HG03521 (cell line): ENCODE measurements around the gene SCUBE1.
A peak's percentile ranks its signal among the peaks of the same experiment; 100 is the strongest.

Experiments
- ATAC-seq: cut with Tn5 transposase; IDR thresholded peaks from one replicate; pipeline ENCODE4 v1.9.1; 2021; ENCODE audit warnings: mild to moderate bottlenecking, moderate library complexity; ENCODE audit not compliant: unreplicated experiment

Gene SCUBE1

DNA sequence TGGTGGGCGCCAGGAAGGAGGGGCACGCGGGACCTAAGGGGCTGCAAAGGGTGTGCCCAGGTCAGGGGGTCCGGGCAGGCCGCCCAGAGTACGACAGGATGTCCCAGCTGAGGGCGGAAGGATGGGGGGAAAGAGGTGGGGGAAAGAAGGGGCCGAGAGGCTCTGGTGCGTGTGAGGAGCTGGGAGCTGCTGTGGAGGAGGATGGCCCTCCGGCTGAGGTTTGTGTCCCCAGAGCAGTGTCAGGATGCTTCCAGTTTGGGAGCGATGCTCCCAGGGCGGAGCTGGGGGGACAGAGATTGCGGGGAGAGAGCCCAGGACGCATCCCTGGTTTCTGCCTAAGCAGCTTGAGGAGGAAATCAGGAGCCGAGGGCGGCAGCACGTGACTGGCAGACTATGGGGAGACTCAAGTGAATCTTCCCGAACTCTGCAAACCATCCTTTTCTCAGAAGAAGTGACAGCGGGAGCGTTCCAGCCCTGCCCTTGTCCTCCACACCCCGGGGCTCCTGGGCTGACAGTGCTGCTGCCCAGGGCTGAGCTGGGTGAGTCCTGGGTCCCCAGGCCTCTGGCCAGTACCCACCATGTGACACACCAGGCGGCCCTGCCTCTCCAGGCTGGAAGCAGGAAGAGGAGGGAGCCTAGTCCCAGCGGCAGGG, 136.5 kb downstream of the SCUBE1 start:
- no peak for ATAC-seq

DNA sequence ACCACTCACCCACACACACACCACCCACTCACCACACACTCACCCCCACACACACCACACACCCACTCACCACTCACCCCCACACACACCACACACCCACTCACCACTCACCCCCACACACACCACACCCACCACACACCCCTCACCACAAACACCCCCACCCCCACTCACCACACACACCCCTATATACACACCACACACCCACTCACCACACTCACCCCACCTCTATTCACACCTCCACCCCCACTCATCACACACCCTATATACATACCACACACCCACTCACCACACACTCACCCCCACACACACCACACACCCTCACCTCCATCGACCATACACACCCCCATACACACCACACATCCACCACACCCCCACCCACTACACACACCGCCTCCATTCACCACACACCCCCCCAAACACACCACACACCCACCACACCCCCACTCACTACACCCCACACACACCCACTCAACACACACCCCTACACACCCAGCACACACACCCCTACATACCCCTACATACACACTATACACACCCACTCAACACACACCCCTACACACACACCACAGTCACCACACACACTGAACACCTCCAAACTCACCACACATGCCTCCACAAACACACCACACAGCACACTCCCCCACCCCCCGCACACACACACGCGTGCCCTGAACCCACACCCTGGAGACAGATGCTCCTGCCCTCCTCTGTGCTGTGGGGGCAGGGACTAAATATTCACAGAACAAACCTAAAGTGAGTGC, 137.2 kb downstream of the SCUBE1 start:
- no peak for ATAC-seq

DNA sequence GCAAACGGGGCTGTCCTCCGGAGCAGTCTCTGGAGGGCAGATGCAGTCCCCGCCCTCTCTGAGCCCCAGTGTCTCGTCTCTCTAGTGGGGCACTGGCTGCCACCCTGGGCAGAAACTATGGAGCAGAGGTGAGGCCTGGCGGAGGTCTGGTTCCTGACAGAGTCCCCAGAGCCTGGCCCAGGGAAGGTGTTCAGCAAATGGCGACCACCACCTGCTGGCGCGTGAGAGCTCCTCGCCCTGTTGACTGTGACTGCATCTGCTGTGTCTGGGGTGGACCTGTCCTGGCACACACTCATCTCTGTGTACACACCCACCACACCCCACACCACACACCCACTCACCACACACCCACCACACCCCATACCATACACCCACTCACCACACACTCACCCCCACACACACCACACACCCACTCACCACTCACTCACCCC, 137.9 kb downstream of the SCUBE1 start:
- no peak for ATAC-seq

DNA sequence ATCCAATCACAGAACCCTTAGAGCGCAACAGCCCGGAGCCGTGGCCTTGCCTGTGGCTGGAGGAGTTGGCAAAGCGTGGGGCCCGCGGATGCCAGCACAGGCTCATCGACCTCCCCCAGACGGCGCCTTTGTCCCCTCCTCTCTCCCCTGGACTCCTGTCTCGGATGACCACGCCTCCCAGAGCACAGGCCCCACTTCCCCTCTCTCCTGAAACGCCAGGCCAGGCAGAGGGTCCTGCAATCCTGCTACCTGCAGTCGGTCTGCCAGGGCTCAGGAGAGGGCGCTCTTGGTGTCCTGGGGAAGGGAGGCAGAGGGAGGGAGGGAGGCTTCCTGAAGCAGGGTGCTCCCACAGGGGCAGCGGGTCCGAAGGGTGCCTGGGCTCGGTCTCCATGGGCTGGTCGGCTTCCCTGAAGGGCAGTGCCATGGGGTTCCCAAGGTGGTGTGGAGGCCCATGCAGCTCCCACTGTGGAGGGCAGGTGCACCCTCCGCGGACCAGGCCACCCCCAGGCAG, 139.6 kb downstream of the SCUBE1 start:
- no peak for ATAC-seq

DNA sequence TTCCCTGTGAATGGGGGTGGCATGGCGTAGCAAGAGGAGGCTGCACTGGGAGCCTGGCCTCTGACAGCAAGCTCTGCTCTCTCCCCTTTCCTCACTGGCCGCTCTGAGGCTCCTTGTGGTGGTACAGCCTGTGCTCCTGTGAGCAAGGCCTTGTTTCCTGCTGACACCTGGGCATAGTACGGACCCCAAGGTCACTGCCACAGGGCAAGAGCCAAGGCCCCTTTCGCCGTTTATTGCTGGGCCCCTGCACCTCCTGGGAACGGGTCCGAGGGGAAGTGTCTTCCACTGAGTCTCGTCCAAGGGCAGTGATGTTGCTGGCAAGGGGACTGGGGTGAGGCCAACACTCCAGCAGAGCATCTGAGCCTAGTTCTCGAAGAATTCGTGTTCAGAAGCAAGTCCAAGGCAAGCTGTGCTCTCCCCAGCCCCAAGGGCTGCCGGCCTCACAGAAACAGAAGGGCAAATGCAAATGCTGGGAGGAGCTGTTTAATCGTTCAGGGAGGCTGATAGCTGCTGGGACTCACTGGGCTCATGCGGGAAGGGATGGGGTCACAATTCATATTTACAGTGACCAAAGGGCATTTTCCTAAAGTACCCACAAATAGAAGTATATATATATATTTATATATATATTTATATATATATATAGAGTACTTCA, 140.3 kb downstream of the SCUBE1 start:
- ATAC-seq, result no peak

DNA sequence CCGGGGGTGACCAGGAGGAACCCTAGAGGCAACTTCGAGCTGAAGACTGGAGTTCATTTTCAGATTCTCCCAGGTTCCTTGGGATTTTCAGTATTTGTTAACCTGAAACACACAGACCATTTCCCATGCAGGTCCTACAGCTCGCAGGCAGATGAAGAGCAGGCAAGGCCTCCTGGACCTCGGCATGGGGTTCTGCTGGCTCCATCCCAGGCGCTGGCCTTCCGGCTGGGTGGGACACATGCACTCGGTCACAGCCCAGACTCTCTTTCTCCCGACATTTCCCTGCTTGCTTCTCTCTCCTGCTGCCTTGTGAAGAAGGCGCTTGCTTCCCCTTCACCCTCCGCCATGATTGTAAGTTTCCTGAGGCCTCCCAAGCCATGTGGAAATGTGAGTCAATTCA, 140.8 kb downstream of the SCUBE1 start:
- ATAC-seq, result no peak

DNA sequence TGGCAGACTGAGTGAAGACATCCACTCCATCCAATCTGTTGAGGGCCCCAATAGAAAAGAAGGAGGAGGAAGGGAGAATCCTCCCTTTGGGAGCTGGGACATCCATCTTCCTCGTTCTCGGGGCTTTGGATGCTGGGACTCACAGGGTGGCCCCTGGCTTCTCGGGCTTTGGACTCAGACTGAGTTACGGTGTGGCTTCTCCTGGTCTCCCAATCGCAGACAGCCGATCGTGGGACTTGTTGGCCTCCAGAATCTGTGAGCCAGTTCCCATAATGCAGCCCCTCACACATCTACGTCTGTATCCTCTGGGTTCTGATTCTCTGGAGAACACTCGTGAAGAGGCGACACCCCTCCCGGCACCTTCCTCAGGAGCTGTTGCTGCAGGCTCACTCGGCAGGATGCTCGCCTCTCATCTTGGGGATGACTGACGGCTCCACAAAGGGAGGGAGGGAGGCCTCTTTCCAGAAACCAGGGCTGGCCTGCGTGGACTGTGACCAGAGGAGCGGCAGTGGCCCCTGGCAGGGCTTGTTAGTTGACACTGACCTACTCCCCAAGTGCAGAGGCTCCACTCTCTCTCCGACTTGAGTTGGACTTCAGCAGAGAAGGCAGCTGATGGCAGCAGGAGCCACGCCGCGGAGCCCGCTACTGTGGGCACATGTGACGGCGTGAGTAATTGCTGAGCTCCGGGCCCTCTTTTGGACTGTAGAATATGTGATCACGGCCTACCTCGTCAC, 141.5 kb downstream of the SCUBE1 start:
- no peak for ATAC-seq

DNA sequence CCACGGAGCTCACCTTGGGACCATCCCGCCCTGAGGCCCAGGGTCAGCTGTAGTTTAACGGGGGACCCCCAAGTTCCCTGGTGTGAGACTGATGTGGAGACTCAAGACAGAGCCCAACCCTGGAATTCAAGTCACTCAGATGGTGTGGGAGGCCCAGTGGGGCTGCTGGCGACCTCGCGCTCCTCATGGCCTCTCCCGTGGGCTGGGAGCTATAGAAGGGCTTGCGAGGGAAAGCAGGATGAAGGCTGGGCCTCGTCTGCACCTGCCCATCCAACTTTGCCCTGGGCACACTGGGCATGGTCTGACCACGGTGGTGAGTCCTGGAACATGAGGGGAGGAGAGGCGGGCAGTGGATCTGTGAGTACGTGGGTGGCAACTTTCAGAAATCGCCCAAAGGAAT, 142.6 kb downstream of the SCUBE1 start:
- ATAC-seq, result no peak

DNA sequence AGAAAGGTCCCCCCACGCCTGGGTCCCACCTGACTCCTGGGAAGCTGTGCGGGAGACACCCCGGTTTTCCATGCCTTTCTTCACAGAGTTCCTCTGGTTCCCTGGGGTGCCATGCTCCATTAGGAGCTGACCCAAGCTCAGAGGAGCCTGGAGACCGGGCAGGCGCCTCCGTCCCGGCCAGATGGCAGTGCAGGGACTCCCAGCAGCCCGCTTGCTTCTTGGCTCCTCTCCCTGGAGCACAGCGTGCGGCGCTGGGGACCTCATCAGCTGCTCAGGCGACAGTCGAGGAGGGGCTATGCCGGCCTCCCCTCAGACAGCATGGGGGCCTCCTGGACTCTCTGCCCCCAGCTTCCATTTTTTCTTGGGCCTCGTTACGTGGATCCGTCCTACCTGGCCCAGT, 143.1 kb downstream of the SCUBE1 start:
- ATAC-seq, result no peak

DNA sequence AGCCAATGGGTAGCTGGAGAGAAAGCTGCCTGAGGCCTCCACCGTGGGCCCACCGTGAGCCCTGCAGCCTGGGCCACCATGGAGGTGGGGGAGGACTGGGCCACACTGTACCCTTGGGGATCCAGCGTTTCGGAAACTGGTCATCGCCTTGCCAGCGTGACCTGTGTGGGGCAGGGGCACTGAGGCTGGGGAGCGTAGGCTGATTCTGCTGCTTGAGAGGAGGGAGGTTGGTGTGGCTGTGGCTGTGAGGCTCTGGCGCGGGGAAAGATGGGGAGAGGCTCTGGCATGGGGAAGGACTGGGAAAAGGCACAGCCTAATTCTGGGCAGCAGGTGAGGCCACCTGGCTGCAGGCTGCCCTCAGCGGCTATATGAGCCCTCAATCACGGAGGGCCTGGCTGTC, 143.6 kb downstream of the SCUBE1 start:
- no peak for ATAC-seq

DNA sequence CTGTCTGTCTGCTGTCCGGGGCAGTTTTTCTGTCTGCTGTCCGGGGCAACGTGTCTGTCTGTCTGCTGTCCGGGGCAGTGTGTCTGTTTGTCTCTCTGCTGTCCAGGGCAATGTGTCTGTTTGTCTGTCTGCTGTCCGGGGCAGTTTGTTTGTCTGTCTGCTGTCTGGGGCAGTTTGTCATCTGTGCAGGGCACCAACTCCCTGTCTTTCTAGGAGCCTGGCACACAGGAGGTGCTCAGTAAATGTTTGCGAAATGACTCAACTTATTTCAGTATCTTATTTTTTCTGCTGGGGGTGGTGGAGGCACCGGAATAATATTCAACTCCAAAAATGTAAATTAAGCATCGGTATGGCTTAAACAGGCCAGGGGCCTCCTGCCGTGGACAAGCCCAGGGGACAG, 144.2 kb downstream of the SCUBE1 start:
- no peak for ATAC-seq

DNA sequence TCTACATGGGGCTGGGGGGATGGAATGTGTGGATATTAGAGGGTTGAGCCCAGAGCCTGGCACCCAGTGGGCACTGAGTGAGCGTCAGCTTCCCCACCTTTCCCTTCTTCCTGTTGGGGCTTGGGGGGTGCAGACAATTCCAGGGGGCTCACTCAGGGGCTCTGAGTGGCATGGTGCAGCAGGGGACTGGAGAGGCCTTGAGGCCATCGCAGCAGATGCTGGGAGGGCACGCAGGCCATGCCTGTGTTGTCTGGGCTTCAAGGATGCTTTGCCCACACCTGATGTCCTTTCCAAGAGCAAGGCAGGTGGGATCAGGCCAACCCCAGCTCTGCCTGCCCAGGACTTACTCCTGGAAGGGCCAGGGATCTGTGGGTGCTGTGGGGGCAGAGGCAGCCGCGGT, 145.0 kb downstream of the SCUBE1 start:
- ATAC-seq, result no peak

DNA sequence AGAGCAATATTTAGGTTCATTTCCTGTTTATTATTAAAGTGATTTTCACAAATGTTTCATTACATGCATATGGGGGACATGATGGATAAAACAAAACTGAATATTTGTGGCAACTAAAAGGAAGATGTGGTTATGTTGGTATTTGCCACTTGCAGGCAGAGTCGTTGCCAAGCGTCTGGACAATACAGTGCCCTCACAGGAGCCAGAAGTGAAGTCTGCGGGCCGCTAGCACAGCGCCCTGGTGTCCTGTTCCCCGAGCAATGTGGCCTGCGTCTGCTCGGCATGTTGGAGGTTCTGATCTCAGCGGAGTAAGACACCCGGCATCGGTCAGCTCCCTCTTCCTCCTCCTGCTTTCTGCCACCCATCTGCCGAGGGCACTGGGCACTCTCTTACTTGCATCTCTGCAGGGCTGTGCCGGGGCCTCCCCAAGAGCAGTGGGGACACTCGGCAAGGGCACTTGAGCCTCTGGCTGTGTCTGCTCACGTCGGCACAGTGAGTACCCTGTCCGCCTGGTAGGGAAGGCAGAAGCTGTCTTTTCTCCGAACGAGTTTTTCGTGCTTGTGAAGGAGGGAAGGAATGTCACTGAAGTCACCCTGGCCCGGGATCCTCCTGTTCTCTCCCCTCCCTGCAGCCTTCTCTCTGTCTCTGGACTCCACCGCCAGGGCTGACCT, 145.8 kb downstream of the SCUBE1 start:
- ATAC-seq, result no peak

DNA sequence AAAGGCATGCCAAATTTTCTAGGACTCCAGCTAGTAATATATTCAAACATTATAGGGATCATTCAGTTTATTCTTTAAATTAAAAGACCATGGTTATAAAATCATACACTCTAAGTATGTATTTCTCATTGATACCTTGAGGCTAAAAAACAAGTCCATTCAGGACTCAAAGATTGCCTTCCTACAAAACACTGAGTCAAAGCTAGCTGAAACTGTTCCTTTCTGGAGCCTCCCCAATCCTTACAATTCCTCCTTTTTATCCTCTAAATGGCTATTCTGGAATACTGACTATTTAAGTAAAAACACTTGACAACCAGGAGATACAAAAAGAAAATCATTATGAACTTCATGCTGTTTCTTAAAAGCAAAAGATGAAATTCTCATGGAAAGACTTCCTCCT, 151.3 kb downstream of the SCUBE1 start:
- ATAC-seq, result no peak

DNA sequence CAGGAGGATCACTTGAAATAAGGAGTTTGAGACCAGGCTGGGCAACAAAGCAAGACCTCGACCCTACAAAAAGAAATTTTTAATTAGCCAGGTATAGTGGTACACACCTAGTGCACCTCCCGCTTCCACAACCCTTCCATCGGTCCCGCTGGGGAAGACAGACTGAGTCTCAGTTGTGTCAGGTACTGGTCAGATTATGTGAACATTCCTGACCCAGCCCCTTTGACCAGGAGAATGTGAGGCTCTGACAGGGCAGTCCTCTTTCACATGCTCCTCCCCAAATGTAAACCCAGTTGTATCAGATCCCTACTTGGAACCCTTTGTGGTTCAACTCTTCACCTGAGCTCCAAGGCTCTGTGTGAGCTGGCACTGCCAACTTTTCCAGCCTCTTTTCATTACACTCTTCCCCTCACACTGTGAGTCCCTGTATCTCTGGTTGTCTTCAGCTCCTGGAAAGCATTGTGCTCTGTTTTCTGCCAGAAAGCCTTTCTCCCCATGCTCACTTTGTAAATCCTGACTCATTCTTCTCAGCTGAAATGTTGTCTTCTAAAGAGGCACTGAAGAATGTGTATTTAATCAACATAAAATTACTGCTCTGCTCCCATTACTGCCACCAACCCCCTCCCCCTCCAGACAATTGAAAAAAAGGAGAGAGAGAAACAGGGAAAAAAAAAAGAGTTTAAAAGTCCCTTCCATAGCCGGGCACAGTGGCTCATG, 154.2 kb downstream of the SCUBE1 start:
- no peak for ATAC-seq

DNA sequence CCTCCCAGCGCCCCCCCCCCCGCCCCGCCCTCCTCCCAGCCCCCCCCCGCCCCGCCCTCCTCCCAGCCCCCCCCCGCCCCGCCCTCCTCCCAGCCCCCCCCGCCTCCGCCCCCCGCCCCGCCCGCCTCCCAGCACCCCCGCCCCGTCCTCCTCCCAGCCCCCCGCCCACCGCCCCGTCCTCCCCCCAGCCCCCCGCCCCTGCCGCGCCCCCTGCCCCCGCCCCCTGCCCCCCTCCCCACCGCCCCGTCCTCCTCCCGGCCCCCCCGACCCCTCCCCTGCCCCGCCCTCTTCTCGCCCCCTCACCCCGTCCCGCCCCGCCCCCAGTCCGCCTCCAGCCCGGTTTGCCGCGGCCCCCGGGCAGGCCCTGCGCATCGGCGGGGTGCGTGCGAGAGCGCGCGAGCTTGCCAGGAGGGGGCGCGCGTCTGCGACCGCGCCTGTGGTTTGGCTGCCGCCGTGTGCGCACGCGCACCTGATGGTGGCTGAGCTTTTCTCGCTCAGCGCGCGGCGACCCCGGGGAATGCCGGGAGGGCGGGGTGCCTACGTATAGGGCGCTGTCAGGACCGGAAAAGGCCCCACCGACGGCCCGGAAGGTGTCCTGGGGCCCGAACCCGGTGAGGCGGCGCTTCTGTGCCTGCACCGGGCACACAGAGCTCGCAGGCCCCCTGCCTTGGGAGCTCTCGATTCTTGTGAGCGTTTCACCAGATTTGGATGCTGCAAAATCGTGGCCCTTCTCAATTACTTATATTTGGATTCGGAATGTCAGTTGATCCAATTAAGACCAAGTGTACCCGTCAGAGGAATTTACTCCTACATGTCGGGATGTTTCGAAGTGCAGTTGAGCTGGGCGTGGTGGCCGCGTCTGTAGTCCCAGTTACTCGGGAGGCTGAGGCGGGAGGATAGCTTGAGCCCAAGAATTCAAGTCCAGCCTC, 155.7 kb downstream of the SCUBE1 start:
- peak; percentile 83 for ATAC-seq

DNA sequence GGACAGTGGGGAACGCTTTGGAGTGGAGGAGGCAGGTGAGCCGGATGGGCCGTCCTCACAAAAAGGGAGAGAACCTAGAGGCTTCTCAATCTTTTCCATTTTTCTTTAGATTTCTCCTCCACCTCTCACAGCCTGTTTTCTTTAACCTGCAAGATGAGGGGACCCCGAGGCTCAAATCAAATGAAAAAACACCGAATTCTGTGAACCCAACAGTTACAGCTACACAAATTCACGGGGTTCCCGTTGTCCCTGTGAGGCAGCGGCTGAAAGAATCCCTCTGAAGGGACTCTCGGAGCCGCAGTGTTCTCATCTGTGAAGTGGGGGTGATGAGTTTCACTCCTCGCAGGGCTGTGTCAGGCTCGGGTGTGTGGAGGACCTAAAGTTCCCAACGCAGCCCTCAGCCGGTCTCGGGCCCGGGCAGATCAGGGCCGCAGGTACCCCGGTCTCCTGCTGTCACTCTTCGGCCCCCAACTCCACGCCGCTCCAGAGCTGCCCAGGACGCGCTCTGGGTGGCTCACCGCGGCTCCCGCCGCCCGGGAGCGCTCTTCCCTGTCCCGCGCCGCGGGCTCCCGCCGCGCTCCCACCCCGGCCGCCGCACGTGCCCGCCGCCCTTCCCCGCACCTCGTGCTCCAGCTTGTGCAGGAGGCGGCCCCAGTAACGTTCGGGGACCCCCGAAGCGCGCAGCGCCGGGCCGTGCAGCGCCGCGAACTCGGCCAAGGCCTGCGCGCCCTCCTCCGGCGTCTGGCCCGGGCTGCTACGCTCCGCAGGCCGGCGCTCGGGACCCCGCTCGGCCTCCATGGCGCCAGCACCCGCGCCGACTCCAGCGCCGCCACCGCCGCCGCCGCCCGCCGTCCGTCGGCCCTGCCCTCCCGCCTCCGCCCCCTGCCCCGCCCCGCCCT, 156.7 kb downstream of the SCUBE1 start, which contains the start of gene TTLL12:
TSS of gene TTLL12 (minus strand) at position 863 of the 899 bp plus-strand sequence. CDS start at position 798, 65 bp downstream.
- peak; percentile 57 for ATAC-seq

DNA sequence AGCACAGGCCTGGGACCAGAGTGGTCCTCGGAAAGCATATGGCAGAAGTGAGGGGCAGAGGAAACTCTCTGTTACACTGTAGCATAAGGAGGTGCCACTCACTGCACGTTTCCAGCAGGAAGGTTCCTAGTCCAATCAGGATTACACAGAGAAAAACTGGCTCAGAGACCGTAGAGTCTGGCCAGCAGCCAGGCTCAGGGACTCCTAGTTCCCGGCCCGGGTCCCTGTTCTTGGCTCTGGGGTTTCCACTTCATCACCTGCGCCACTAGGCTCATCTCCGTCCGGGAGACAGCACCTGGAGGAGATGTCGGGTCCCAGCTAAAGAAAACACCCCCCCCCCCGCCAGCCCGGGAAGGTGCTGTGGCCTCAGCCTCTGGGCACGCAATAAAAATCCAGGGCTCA, 157.3 kb downstream of the SCUBE1 start:
- no peak for ATAC-seq
